SU-DHL-6 (cell line): ENCODE data around the gene POLR1A.

Experiments used
- CTCF ChIP-seq: fragments of 200-600 bp; sonication (generic); IDR thresholded peaks from one replicate; pipeline ENCODE4 v1.5.1; 2017; ENCODE audit warnings: antibody characterized with exemption, mild to moderate bottlenecking, low read length, moderate library complexity; ENCODE audit not compliant: insufficient read depth, poor library complexity, severe bottlenecking
- EZH2phosphoT487 ChIP-seq: fragments of 200-600 bp; sonication (generic), shearing (Covaris generic); conservative IDR thresholded peaks from 2 replicates; pipeline ENCODE4 v1.6.1; 2018; ENCODE audit warnings: mild to moderate bottlenecking, antibody characterized with exemption, low read length, moderate library complexity, mixed read lengths

- TF ChIP-seq CTCF (no peak), EZH2phosphoT487 (no peak)
Measured at GRCh38 chr2:85988914-85989270, 116.8 kb downstream of the POLR1A start.
